ENCODE results near the gene HSH2D. TPM values are rescaled to one million over a fixed set of nuclear protein-coding genes. Genes with fewer than 3 reads are reported as not detected.
A peak's percentile ranks its signal among the peaks of the same experiment; 100 is the strongest.
"Not testable (repeated sequence)": the region's sequence is repeated elsewhere in the genome, so short reads cannot be mapped to it uniquely, and the experiment has no call there.

The HSH2D gene
- total RNA-seq, 1 donor, result 160 TPM

GRCh38 chr19:16153582-16154336, 10.3 kb downstream of the HSH2D start:
- DNase-seq (ENCODE audit: low read depth in 2 of 3, low spot score in 2 of 3), result no peak

- DNase-seq (ENCODE audit: low read depth in 2 of 3, low spot score in 2 of 3), result no peak
These were observed 11.1 kb downstream of the HSH2D start for GRCh38 chr19:16154557-16154956.

- no peak for DNase-seq (ENCODE audit: low read depth in 2 of 3, low spot score in 2 of 3)
These were observed 11.6 kb downstream of the HSH2D start for GRCh38 chr19:16155128-16155527.

GRCh38 chr19:16156904-16157303, 13.4 kb downstream of the HSH2D start:
- no peak for DNase-seq (ENCODE audit: low read depth in 2 of 3, low spot score in 2 of 3)

- no peak for DNase-seq (ENCODE audit: low read depth in 2 of 3, low spot score in 2 of 3)
These were observed 14.1 kb downstream of the HSH2D start for GRCh38 chr19:16157601-16158000.

- DNase-seq (ENCODE audit: low read depth in 2 of 3, low spot score in 2 of 3), result no peak
These were observed 16.2 kb downstream of the HSH2D start for GRCh38 chr19:16159655-16160054.

- DNase-seq (ENCODE audit: low read depth in 2 of 3, low spot score in 2 of 3), result no peak
These were observed 17.0 kb downstream of the HSH2D start for GRCh38 chr19:16160445-16160942.

- no peak for DNase-seq (ENCODE audit: low read depth in 2 of 3, low spot score in 2 of 3)
These were observed 17.6 kb downstream of the HSH2D start for GRCh38 chr19:16160943-16161560.

- DNase-seq (ENCODE audit: low read depth in 2 of 3, low spot score in 2 of 3), result no peak
These were observed 18.4 kb downstream of the HSH2D start for GRCh38 chr19:16161840-16162239.

GRCh38 chr19:16164222-16164890, 20.9 kb downstream of the HSH2D start:
- no peak for DNase-seq (ENCODE audit: low read depth in 2 of 3, low spot score in 2 of 3)

GRCh38 chr19:16166417-16166816, 22.9 kb downstream of the HSH2D start:
- DNase-seq (ENCODE audit: low read depth in 2 of 3, low spot score in 2 of 3), result no peak

- no peak for DNase-seq (ENCODE audit: low read depth in 2 of 3, low spot score in 2 of 3)
These were observed 23.6 kb downstream of the HSH2D start for GRCh38 chr19:16167055-16167454.

GRCh38 chr19:16168465-16169081, 25.1 kb downstream of the HSH2D start:
- peak in 2 of 3 donors; percentile 73 to 91 for DNase-seq (ENCODE audit: low read depth in 2 of 3, low spot score in 2 of 3)

- no peak for DNase-seq (ENCODE audit: low read depth in 2 of 3, low spot score in 2 of 3)
These were observed 26.6 kb downstream of the HSH2D start for GRCh38 chr19:16170134-16170533.

GRCh38 chr19:16175954-16176353, 32.5 kb downstream of the HSH2D start:
- DNase-seq (ENCODE audit: low read depth in 2 of 3, low spot score in 2 of 3), result no peak

- DNase-seq (ENCODE audit: low read depth in 2 of 3, low spot score in 2 of 3), result not testable (repeated sequence)
These were observed 35.4 kb downstream of the HSH2D start for GRCh38 chr19:16178866-16179265.

GRCh38 chr19:16180611-16181010, 37.1 kb downstream of the HSH2D start:
- DNase-seq (ENCODE audit: low read depth in 2 of 3, low spot score in 2 of 3), result no peak

- DNase-seq (ENCODE audit: low read depth in 2 of 3, low spot score in 2 of 3), result no peak
These were observed 41.2 kb downstream of the HSH2D start for GRCh38 chr19:16184665-16185122.

GRCh38 chr19:16185123-16185767, 41.8 kb downstream of the HSH2D start, which contains the start of gene FAM32A:
Gene FAM32A, plus strand, starts transcription at chr19:16185410. Its CDS starts 33 bp downstream, at chr19:16185443.
- DNase-seq (ENCODE audit: low read depth in 2 of 3, low spot score in 2 of 3), result peak; percentile 92 to 100 (median 100)

GRCh38 chr19:16185768-16186123, 42.3 kb downstream of the HSH2D start:
- DNase-seq (ENCODE audit: low read depth in 2 of 3, low spot score in 2 of 3), result peak in 2 of 3 donors; percentile 66 to 69

All from hematopoietic multipotent progenitor cell (in vitro differentiated cells).